Measurements from ENCODE around the gene TMPRSS2. TPM values are rescaled to one million over a fixed set of nuclear protein-coding genes. Genes with fewer than 3 reads are reported as not detected.

The TMPRSS2 gene
- total and polyA plus RNA-seq, 2 of the 13 experiments (the other 11 are each of a cell fraction or from before 2014, with no cell fraction given), result 1.7 to 1.8 TPM

DNA sequence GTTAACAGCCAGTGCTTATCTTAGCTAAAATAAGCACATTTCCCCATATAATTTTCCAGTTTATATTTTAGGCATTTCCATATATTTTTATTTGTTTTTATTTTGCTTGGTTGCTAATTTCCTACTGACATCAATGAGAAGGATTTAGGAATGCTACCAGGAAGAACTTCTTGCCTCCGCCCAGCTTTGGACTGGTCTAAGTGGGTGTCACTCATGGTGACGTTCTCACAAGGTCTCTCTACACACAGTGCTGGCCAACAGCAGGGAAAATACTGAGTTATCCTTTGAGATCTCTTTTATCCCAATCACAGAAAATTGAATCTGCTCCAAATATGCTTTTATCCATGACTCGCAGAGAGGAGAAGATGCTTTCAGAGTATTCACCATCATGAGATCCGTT lies 68.7 kb downstream of the TMPRSS2 start:
- H3K36me3 ChIP-seq (replicated peaks in 1 of 2; ENCODE audit: control insufficient read depth in 1 of 2, insufficient read depth in 2 of 2, low read length in 2 of 2), result no peaks in the 10 kb centered on the region
- ChIA-PET POLR2A (no interaction called here), CTCF (ENCODE audit: low intra/inter-chr PET ratio, low total read pairs) (no interaction called here)
- no peak for ATAC-seq
- H3K4me2 ChIP-seq (ENCODE audit: low read depth, low read length), result no peak overlapping the region
- H3K79me2 ChIP-seq (ENCODE audit: insufficient read depth, low read length), result no peaks in the 10 kb centered on the region
- H3K27me3 ChIP-seq (ENCODE audit: control insufficient read depth in 1 of 2, insufficient read depth in 2 of 2, low read length in 2 of 2), result no peaks in the 10 kb centered on the region
- no peaks in the 10 kb centered on the region for H4K20me1 ChIP-seq (ENCODE audit: insufficient read depth, low read length)
- FAIRE-seq, result no peak
- peaks cover 8% of the 10 kb centered on the region for H3K9me3 ChIP-seq (ENCODE audit: low read length)
- no peak overlapping the region for H2AFZ ChIP-seq (ENCODE audit: low read length)
- H3K9ac ChIP-seq (ENCODE audit: insufficient read depth, low read depth, low read length), result no peak overlapping the region
- no peak for DNase-seq (ENCODE audit: low spot score)
- in situ Hi-C loops (cut with HindIII; ENCODE audit: extremely low pct_ligation_motif_present, low pct_unique_long_range_greater_than_20kb), result no loop called here
- 63% methylated on average over 4 of the region's 4 CpGs for WGBS (ENCODE audit: low lambda C conversion rate)
- no peak overlapping the region for H3K4me3 ChIP-seq (replicated peaks in 1 of 3; ENCODE audit: insufficient read depth in 1 of 3, low read depth in 2 of 3, low read length in 3 of 3)
- BruUV-seq (replicated peaks), result no TSS peak
- intact Hi-C loops (cut with micrococcal nuclease; ENCODE audit: unreplicated experiment), result no loop called here
- no peak overlapping the region for H3K27ac ChIP-seq (ENCODE audit: extremely low read length, insufficient read depth, low read length)
- TF ChIP-seq CC2D1A (CRISPR knock-in tag; IDR thresholded peaks at IDR 0.05), result no peak
- no peaks in the 10 kb centered on the region for H3K4me1 ChIP-seq (ENCODE audit: insufficient read depth, low read length)

GRCh38 chr21:41438425-41439113 lies 69.4 kb downstream of the TMPRSS2 start:
- CTCF ChIA-PET (ENCODE audit: low intra/inter-chr PET ratio, low total read pairs), result no interaction called here
- Histone ChIP-seq H3K9me3 (ENCODE audit: low read length) (peaks cover 8% of the 10 kb centered on the region), H3K4me2 (ENCODE audit: low read depth, low read length) (no peak overlapping the region), H4K20me1 (ENCODE audit: insufficient read depth, low read length) (no peaks in the 10 kb centered on the region), H2AFZ (ENCODE audit: low read length) (no peak overlapping the region), H3K9ac (ENCODE audit: insufficient read depth, low read depth, low read length) (no peak overlapping the region), H3K4me3 (replicated peaks in 1 of 3; ENCODE audit: insufficient read depth in 1 of 3, low read depth in 2 of 3, low read length in 3 of 3) (no peak overlapping the region), H3K27me3 (ENCODE audit: control insufficient read depth in 1 of 2, insufficient read depth in 2 of 2, low read length in 2 of 2) (no peaks in the 10 kb centered on the region), H3K27ac (ENCODE audit: extremely low read length, insufficient read depth, low read length) (no peak overlapping the region), H3K79me2 (ENCODE audit: insufficient read depth, low read length) (no peaks in the 10 kb centered on the region), H3K36me3 (replicated peaks in 1 of 2; ENCODE audit: control insufficient read depth in 1 of 2, insufficient read depth in 2 of 2, low read length in 2 of 2) (no peaks in the 10 kb centered on the region), H3K4me1 (ENCODE audit: insufficient read depth, low read length) (no peaks in the 10 kb centered on the region)
- in situ Hi-C loops (cut with HindIII; ENCODE audit: extremely low pct_ligation_motif_present, low pct_unique_long_range_greater_than_20kb), result no loop called here
- no peak for DNase-seq (ENCODE audit: low spot score)
- POLR2A ChIA-PET, result no interaction called here
- BruUV-seq (replicated peaks), result no TSS peak
- TF ChIP-seq ZNF382 (CRISPR knock-in tag; IDR thresholded peaks at IDR 0.05; ENCODE audit: borderline replicate concordance) (no peak), THAP9 (CRISPR knock-in tag; IDR thresholded peaks at IDR 0.05; ENCODE audit: borderline replicate concordance) (no peak), MEIS1 (CRISPR knock-in tag; IDR thresholded peaks at IDR 0.05; ENCODE audit: borderline replicate concordance) (no peak), TMF1 (CRISPR knock-in tag; IDR thresholded peaks at IDR 0.05; ENCODE audit: low read depth) (no peak), MTF2 (CRISPR knock-in tag; IDR thresholded peaks at IDR 0.05; ENCODE audit: borderline replicate concordance) (no peak), SIN3B (IDR thresholded peaks at IDR 0.05; ENCODE audit: low read length) (no peak)
- TF ChIP-seq, protein P1, sequence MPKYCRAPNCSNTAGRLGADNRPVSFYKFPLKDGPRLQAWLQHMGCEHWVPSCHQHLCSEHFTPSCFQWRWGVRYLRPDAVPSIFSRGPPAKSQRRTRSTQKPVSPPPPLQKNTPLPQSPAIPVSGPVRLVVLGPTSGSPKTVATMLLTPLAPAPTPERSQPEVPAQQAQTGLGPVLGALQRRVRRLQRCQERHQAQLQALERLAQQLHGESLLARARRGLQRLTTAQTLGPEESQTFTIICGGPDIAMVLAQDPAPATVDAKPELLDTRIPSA (CRISPR knock-in tag; IDR thresholded peaks at IDR 0.05; ENCODE audit: borderline replicate concordance), result no peak
- intact Hi-C loops (cut with micrococcal nuclease; ENCODE audit: unreplicated experiment), result no loop called here
- no peak for ATAC-seq
- FAIRE-seq, result no peak
- WGBS (ENCODE audit: low lambda C conversion rate), result 85% methylated on average over 13 of the region's 13 CpGs

All from HepG2 (cell line).